Lung (tissue), 16 donors: ENCODE results near the gene TXLNA. TPM values are rescaled to one million over a fixed set of nuclear protein-coding genes. Genes with fewer than 3 reads are reported as not detected.
"Not testable (repeated sequence)": the region's sequence is repeated elsewhere in the genome, so short reads cannot be mapped to it uniquely, and the experiment has no call there.

Source experiments
- ATAC-seq: fragments of 200-7000 bp; cut with Tn5 transposase; one replicate; pipeline ENCODE4 v1.9.1; 2020; ENCODE audit warnings: moderate number of reproducible peaks; ENCODE audit not compliant: insufficient read depth, low FRiP score
- DNase-seq, 3 donors: peaks; one replicate each; pipeline ENCODE4 v3.0.0-alpha.2; 2013 to 2017
- H3K27ac ChIP-seq, 2 donors: one replicate each; pipeline ENCODE4 v1.5.1; 2013; ENCODE audit warnings: mild to moderate bottlenecking in 2 of 2, moderate library complexity in 2 of 2, control low read depth in 1 of 2, inconsistent platforms in 1 of 2, low read depth in 1 of 2, low read length in 1 of 2
- H3K27me3 ChIP-seq, 3 donors: one replicate each; pipeline ENCODE4 v1.5.1; 2013; ENCODE audit warnings: low read length in 2 of 3; ENCODE audit not compliant: control insufficient read depth in 3 of 3, insufficient read depth in 3 of 3
- H3K36me3 ChIP-seq, 4 donors: one replicate each; pipeline ENCODE4 v1.5.1; 2013; ENCODE audit warnings: low read length in 4 of 4, mild to moderate bottlenecking in 1 of 4, moderate library complexity in 1 of 4; ENCODE audit not compliant: control insufficient read depth in 4 of 4, insufficient read depth in 4 of 4
- H3K4me1 ChIP-seq, 5 donors: one replicate each; pipeline ENCODE4 v1.5.1; 2013; ENCODE audit warnings: low read length in 5 of 5, mild to moderate bottlenecking in 2 of 5, moderate library complexity in 1 of 5; ENCODE audit not compliant: control insufficient read depth in 5 of 5, insufficient read depth in 5 of 5
- H3K4me3 ChIP-seq: one replicate; pipeline ENCODE4 v1.5.1; 2013; ENCODE audit warnings: mild to moderate bottlenecking, control low read depth, moderate library complexity
- H3K9ac ChIP-seq, 2 donors: one replicate each; pipeline ENCODE4 v1.5.1; 2013; ENCODE audit warnings: low read length in 2 of 2, control low read depth in 1 of 2; ENCODE audit not compliant: insufficient read depth in 1 of 2
- H3K9me3 ChIP-seq, 4 donors: one replicate each; pipeline ENCODE4 v1.5.1; 2013; ENCODE audit warnings: low read length in 3 of 4, mild to moderate bottlenecking in 1 of 4, moderate library complexity in 1 of 4; ENCODE audit not compliant: control insufficient read depth in 4 of 4, insufficient read depth in 3 of 4
- WGBS, 2 donors: extraction: QIAGEN DNeasy Blood & Tissue Kit; methylation state at CpG; one replicate each; pipeline ENCODE4 v1.1.7; 2013; 5-methylcytosine and 5-hydroxymethylcytosine counted together
- long read RNA-seq, 5 donors: transcript quantifications; one replicate each; lab custom pipeline, GENCODE V29; 2026
- polyA plus RNA-seq, 2 donors: library from polyadenylated mRNA; stranded (reverse); fragments of 200-250 nt; gene quantifications; one replicate each; pipeline ENCODE4 v1.2.1, GENCODE V29; 2013
- total RNA-seq, 2 donors: library from RNA; depleted of rRNA in 1 of 2; stranded (reverse); fragments of >200 nt in 1 of 2; gene quantifications; one replicate each; pipeline ENCODE4 v1.2.1, GENCODE V29; 2014 to 2021
- TF ChIP-seq, protein P1 (sequence below): IDR thresholded peaks from 2 replicates; pipeline ENCODE4 v1.5.1; 2012; ENCODE audit warnings: mild to moderate bottlenecking; ENCODE audit errors: control extremely low read depth, extremely low read depth
- donor health status: control.
- donor health status: control.
- donor health status: Bipolar disorder and iron deficiency.
- donor health status: healthy.
- donor health status: DM: yes; HTN: yes; CAD: no.

Gene TXLNA
- total RNA-seq, result 10 to 100 TPM; 39.1 to 55.6 TPM
- polyA plus RNA-seq, result 10 to 100 TPM; 22.2 to 22.8 TPM
- long read RNA-seq, donor 1, full-length matches to known transcripts, result 2 of 8 reads
- long read RNA-seq, donor 1, partial matches to known transcripts, result 6 of 8 reads
- long read RNA-seq, donor 1, other reads (novel, unspliced or antisense), result 0 of 8 reads
- long read RNA-seq, donor 2, full-length matches to known transcripts, result 1 of 1 reads
- long read RNA-seq, donor 2, partial matches to known transcripts, result 0 of 1 reads
- long read RNA-seq, donor 2, other reads (novel, unspliced or antisense), result 0 of 1 reads
- long read RNA-seq, donor 3, full-length matches to known transcripts, result 3 of 3 reads
- long read RNA-seq, donor 3, partial matches to known transcripts, result 0 of 3 reads
- long read RNA-seq, donor 3, other reads (novel, unspliced or antisense), result 0 of 3 reads
- long read RNA-seq, donor 4, full-length matches to known transcripts, result 3 of 18 reads
- long read RNA-seq, donor 4, partial matches to known transcripts, result 15 of 18 reads
- long read RNA-seq, donor 4, other reads (novel, unspliced or antisense), result 0 of 18 reads
- long read RNA-seq, donor 5, full-length matches to known transcripts, result 5 of 31 reads
- long read RNA-seq, donor 5, partial matches to known transcripts, result 26 of 31 reads
- long read RNA-seq, donor 5, other reads (novel, unspliced or antisense), result 0 of 31 reads

DNA sequence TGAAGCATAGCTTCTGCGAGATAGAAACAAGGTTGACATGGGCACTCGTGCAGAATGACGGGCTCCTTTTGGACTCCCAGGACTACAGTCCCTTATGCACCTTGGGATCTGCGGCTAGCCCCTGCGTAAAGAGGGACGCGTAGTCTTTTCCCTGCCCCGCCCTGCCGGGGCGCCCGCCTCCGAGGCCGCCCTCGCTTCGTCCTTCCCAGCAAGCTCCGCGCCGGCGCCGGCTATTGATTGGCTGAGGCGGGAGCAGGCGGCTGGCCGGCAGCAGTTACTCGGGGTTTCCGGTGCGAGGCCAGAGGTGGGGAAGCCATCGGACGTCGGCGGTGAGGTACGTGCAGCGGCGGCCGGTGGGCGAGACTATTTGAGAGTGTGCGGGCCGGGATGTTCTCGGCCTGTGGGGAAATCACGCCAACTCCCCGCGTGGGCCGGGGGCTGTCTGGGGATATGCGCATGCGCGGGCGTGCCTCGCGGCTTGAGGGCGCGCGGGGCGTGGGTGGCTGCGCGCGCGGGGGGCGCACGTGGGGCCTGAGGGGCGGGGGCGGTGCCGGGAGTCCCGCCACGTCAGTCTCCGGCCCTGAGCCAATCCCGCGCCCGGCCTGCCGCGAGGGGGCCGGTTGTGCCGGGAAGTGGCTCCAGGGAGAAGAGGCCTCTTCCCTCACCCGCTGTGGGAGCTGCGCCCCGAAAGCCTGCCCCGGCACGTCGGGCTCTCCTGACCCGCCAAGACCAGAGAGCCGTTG is at the start of gene TXLNA:
Gene TXLNA (plus strand): TSS at position 233 of the 743 bp plus-strand sequence. CDS start 671 bp downstream, outside the sequence.
- DNase-seq, result peak; percentile 93 to 96 (median 94)
- peak within 1 kb of the TSS; percentile 65 to 82 for H3K9ac ChIP-seq
- no peaks in the 10 kb centered on the region for H3K27me3 ChIP-seq
- peak; percentile 94 for ATAC-seq
- WGBS, 2 donors, result 0 to 1% methylated on average over 54 to 79 of the region's 79 CpGs
- TF ChIP-seq, protein P1, sequence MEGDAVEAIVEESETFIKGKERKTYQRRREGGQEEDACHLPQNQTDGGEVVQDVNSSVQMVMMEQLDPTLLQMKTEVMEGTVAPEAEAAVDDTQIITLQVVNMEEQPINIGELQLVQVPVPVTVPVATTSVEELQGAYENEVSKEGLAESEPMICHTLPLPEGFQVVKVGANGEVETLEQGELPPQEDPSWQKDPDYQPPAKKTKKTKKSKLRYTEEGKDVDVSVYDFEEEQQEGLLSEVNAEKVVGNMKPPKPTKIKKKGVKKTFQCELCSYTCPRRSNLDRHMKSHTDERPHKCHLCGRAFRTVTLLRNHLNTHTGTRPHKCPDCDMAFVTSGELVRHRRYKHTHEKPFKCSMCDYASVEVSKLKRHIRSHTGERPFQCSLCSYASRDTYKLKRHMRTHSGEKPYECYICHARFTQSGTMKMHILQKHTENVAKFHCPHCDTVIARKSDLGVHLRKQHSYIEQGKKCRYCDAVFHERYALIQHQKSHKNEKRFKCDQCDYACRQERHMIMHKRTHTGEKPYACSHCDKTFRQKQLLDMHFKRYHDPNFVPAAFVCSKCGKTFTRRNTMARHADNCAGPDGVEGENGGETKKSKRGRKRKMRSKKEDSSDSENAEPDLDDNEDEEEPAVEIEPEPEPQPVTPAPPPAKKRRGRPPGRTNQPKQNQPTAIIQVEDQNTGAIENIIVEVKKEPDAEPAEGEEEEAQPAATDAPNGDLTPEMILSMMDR, result no peak
- H3K4me3 ChIP-seq, result peak within 1 kb of the TSS; percentile 61
- H3K4me1 ChIP-seq, result peaks cover 2 to 23% (median 12%) of the 10 kb centered on the region in 5 donors
- peak within 1 kb of the TSS; percentile 96 for H3K27ac ChIP-seq
- H3K9me3 ChIP-seq, result no peaks in the 10 kb centered on the region
- peaks cover 0 to 18% (median 13%) of the 10 kb centered on the region in 4 donors for H3K36me3 ChIP-seq

DNA sequence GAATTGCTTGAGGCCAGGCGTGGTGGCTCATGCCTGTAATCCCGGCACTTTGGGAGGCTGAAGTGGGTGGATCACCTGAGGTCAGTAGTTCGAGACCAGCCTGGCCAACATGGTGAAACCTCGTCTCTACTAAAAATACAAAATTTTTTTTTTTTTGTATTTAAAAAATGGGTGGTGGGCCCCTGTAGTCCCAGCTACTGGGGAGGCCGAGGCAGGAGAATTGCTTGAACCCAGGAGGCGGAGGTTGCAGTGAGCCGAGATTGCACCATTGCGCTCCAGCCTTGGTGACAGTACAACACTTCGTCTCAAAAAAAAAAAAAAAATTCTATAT is 45.6 kb upstream of the TXLNA start:
- H3K9me3 ChIP-seq, ATAC-seq, DNase-seq, H3K36me3 ChIP-seq, H3K4me1 ChIP-seq, H3K4me3 ChIP-seq, H3K27ac ChIP-seq, H3K9ac ChIP-seq, H3K27me3 ChIP-seq: not testable (repeated sequence)
- WGBS, 2 donors, result 94 to 96% methylated on average over 9 of the region's 9 CpGs

DNA sequence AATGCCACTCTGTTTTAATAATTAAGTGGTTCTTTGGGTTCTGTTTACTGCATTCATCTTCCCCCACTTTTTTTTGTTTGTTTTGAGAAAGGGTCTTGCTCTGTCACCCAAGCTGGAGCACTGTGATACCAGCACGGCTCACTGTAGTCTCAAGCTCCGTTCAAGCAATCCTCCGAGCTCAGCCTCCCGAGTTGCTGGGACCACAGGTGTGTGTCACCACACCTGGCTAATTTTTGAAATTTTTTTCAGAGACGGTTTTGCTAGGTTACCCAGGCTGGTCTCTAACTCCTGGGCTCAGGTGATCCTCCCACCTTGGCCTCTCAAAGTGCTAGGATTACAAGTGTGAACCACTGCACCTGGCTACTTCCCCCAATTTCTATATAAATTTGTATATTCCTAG is 42.4 kb upstream of the TXLNA start:
- H3K9me3 ChIP-seq, result no peaks in the 10 kb centered on the region
- H3K36me3 ChIP-seq, result peaks cover 0 to 4% (median 0%) of the 10 kb centered on the region in 4 donors
- no peak overlapping the region for H3K27ac ChIP-seq
- 92 to 96% methylated on average over 5 of the region's 5 CpGs for WGBS, 2 donors
- H3K9ac ChIP-seq, result no peak overlapping the region
- no peak overlapping the region for H3K4me3 ChIP-seq
- peaks cover 0 to 15% (median 0%) of the 10 kb centered on the region in 5 donors for H3K4me1 ChIP-seq
- no peaks in the 10 kb centered on the region for H3K27me3 ChIP-seq
- TF ChIP-seq, protein P1, result no peak
- no peak for DNase-seq
- ATAC-seq, result no peak

DNA sequence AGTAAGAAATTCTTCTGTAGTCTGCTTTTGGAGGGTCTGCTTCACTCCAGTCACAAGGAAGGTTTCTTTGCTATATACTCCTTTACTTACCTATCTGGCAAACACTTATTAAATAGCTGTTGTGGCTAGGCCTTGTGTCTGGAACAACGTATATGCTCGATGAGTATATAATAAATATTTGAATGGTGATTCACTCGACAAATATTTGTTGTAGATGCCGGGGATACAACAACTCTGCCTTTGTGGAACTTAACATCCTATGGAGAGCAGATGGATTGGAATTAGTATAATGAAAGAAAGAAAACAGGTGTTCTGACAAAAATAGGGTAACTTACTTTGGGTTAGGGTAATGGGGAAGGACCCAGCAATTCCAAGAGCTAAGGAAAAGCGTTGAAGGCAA is 40.5 kb upstream of the TXLNA start:
- WGBS, 2 donors, result 72 to 74% methylated on average over 5 of the region's 5 CpGs

More for the DNA sequence above, 40.5 kb upstream of the TXLNA start:
- ATAC-seq (no peak), DNase-seq (no peak)
- no peak overlapping the region for H3K4me3 ChIP-seq
- H3K4me1 ChIP-seq, result peaks cover 0 to 20% (median 5%) of the 10 kb centered on the region in 5 donors
- TF ChIP-seq, protein P1, result no peak
- H3K9ac ChIP-seq, result no peak overlapping the region
- peaks cover 0 to 4% (median 0%) of the 10 kb centered on the region in 4 donors for H3K36me3 ChIP-seq
- no peak overlapping the region for H3K27ac ChIP-seq
- no peaks in the 10 kb centered on the region for H3K27me3 ChIP-seq
- H3K9me3 ChIP-seq, result no peaks in the 10 kb centered on the region
